ENCODE measurements around the gene KLF11. TPM values are rescaled to one million over a fixed set of nuclear protein-coding genes. Genes with fewer than 3 reads are reported as not detected.

KLF11 gene
- total RNA-seq, 2 donors from 2014 or later = 9.3 to 13.1 TPM

DNA sequence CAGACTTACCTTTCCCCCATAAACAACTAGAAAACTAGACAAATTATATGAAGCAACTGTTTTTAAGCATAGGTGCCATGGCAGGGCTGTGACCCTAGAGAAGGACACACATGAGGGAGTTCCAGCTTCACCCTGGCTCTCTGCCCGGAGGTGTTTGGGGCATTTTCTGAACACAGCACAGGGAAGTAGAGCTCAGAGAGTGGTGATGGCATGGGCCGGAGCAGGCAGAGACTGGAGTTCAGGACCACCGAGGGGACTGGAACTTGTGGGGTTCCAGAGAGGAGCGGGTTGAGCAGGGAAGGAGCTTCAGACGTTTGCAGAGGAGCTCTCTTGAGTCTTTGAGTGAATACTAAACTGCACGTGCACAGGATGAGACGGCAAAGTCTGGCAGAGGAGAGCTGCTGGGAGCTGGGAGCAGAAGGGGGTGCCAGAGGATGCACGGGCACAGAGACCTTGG lies 26.5 kb upstream of the KLF11 start:
- H3K4me3 Mint-ChIP-seq = no peak overlapping the region
- Histone ChIP-seq H3K36me3 (ENCODE audit: control insufficient read depth, insufficient read depth, low read length) (no peaks in the 10 kb centered on the region), H3K27me3 (ENCODE audit: control insufficient read depth, insufficient read depth, low read length, poor library complexity, severe bottlenecking) (no peaks in the 10 kb centered on the region), H3K4me3 (ENCODE audit: low read length) (no peak overlapping the region), H3K9me3 (ENCODE audit: control insufficient read depth, low read length) (no peaks in the 10 kb centered on the region), H3K9ac (ENCODE audit: extremely low read depth, low read length, poor library complexity, severe bottlenecking) (no peak overlapping the region), H3K27ac (ENCODE audit: low read depth, low read length) (no peak overlapping the region), H3K4me1 (ENCODE audit: control insufficient read depth, insufficient read depth, low read length) (no peaks in the 10 kb centered on the region)
- no peaks in the 10 kb centered on the region for H3K36me3 Mint-ChIP-seq (ENCODE audit: low read depth)
- no peaks in the 10 kb centered on the region for H3K27me3 Mint-ChIP-seq (ENCODE audit: insufficient read depth)
- TF ChIP-seq, protein P1, sequence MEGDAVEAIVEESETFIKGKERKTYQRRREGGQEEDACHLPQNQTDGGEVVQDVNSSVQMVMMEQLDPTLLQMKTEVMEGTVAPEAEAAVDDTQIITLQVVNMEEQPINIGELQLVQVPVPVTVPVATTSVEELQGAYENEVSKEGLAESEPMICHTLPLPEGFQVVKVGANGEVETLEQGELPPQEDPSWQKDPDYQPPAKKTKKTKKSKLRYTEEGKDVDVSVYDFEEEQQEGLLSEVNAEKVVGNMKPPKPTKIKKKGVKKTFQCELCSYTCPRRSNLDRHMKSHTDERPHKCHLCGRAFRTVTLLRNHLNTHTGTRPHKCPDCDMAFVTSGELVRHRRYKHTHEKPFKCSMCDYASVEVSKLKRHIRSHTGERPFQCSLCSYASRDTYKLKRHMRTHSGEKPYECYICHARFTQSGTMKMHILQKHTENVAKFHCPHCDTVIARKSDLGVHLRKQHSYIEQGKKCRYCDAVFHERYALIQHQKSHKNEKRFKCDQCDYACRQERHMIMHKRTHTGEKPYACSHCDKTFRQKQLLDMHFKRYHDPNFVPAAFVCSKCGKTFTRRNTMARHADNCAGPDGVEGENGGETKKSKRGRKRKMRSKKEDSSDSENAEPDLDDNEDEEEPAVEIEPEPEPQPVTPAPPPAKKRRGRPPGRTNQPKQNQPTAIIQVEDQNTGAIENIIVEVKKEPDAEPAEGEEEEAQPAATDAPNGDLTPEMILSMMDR (conservative IDR thresholded peaks at IDR 0.05) = no peak
- no peak for DNase-seq
- WGBS, 2 experiments (ENCODE audit: insufficient coverage in 1 of 2, insufficient read length in 1 of 2) = 89 to 96% methylated on average over 3 to 8 of the region's 8 CpGs
- H3K4me1 Mint-ChIP-seq = peaks cover 3% of the 10 kb centered on the region
- H3K9me3 Mint-ChIP-seq = no peaks in the 10 kb centered on the region
- H3K27ac Mint-ChIP-seq = no peak overlapping the region

DNA sequence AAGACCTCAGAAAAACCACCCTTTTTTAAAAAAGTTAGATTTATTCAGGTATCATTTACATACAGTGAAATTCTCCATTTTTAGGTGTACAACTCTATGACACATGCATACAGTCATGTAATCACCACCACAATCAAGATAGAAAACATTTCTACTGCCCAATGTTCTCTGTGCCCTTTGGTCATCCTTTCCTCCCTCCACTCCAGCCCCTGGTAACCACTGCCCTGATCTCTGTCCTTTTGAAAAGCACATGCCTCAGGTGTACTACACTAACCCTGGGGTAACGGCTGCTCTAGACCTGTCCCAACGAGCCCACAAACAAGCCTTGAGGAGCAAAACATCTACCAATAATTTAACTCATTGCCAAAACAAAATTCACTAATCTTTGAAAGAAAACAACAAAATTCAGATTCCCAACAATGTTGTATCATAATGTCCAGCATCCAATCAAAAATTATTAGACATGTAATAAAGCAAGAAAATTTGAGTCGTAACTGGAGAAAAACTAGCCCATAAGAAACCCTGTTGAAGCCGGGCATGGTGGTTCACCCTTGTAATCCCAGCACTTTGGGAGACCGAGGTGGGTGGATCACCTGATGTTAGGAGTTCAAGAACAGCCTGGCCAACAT lies 25.9 kb upstream of the KLF11 start:
- Histone ChIP-seq H3K9me3 (ENCODE audit: control insufficient read depth, low read length) (no peaks in the 10 kb centered on the region), H3K4me1 (ENCODE audit: control insufficient read depth, insufficient read depth, low read length) (no peaks in the 10 kb centered on the region), H3K4me3 (ENCODE audit: low read length) (no peak overlapping the region), H3K36me3 (ENCODE audit: control insufficient read depth, insufficient read depth, low read length) (no peaks in the 10 kb centered on the region), H3K27me3 (ENCODE audit: control insufficient read depth, insufficient read depth, low read length, poor library complexity, severe bottlenecking) (no peaks in the 10 kb centered on the region), H3K9ac (ENCODE audit: extremely low read depth, low read length, poor library complexity, severe bottlenecking) (no peak overlapping the region), H3K27ac (ENCODE audit: low read depth, low read length) (no peak overlapping the region)
- no peak for DNase-seq
- 91 to 95% methylated on average over 5 of the region's 5 CpGs for WGBS, 2 experiments (ENCODE audit: insufficient coverage in 1 of 2, insufficient read length in 1 of 2)
- no peaks in the 10 kb centered on the region for H3K27me3 Mint-ChIP-seq (ENCODE audit: insufficient read depth)
- TF ChIP-seq, protein P1 (conservative IDR thresholded peaks at IDR 0.05) = no peak
- no peak overlapping the region for H3K27ac Mint-ChIP-seq
- no peaks in the 10 kb centered on the region for H3K36me3 Mint-ChIP-seq (ENCODE audit: low read depth)
- H3K4me3 Mint-ChIP-seq = no peak overlapping the region
- peaks cover 3% of the 10 kb centered on the region for H3K4me1 Mint-ChIP-seq
- no peaks in the 10 kb centered on the region for H3K9me3 Mint-ChIP-seq

DNA sequence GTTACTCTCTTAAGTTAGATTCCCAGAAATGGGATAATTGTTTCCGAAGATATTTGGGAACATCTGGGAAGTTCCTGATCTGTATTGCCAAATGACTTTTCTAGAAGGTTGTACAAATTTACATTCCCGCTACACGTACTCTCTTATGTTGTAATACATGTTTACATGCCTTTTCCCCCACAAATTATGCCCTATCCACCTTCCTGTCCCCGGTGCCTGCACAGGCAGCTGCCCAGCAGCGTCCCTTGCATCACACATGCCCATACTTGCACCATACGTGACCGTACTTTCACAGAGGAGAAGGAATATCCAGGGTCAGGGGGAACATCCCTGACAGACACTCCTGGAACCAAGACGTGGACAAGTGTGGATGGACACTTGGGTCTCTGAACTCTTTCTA lies 24.2 kb upstream of the KLF11 start:
- Histone ChIP-seq H3K4me3 (ENCODE audit: low read length) (no peak overlapping the region), H3K27me3 (ENCODE audit: control insufficient read depth, insufficient read depth, low read length, poor library complexity, severe bottlenecking) (no peaks in the 10 kb centered on the region), H3K9me3 (ENCODE audit: control insufficient read depth, low read length) (no peaks in the 10 kb centered on the region), H3K4me1 (ENCODE audit: control insufficient read depth, insufficient read depth, low read length) (no peaks in the 10 kb centered on the region), H3K27ac (ENCODE audit: low read depth, low read length) (no peak overlapping the region), H3K36me3 (ENCODE audit: control insufficient read depth, insufficient read depth, low read length) (no peaks in the 10 kb centered on the region), H3K9ac (ENCODE audit: extremely low read depth, low read length, poor library complexity, severe bottlenecking) (no peak overlapping the region)
- no peak overlapping the region for H3K4me3 Mint-ChIP-seq
- H3K27me3 Mint-ChIP-seq (ENCODE audit: insufficient read depth) = no peaks in the 10 kb centered on the region
- no peaks in the 10 kb centered on the region for H3K36me3 Mint-ChIP-seq (ENCODE audit: low read depth)
- no peak for DNase-seq
- WGBS, 2 experiments (ENCODE audit: insufficient coverage in 1 of 2, insufficient read length in 1 of 2) = 91 to 93% methylated on average over 3 to 8 of the region's 8 CpGs
- no peak overlapping the region for H3K27ac Mint-ChIP-seq
- no peaks in the 10 kb centered on the region for H3K9me3 Mint-ChIP-seq
- peaks cover 3% of the 10 kb centered on the region for H3K4me1 Mint-ChIP-seq
- TF ChIP-seq, protein P1 (conservative IDR thresholded peaks at IDR 0.05) = no peak
